8988T (cell line): ENCODE data around the gene PADI2.
A peak's percentile ranks its signal among the peaks of the same experiment; 100 is the strongest.

Source experiments
- DNase-seq: peaks from one replicate; pipeline ENCODE4 v3.0.0; 2011

The PADI2 gene

DNA sequence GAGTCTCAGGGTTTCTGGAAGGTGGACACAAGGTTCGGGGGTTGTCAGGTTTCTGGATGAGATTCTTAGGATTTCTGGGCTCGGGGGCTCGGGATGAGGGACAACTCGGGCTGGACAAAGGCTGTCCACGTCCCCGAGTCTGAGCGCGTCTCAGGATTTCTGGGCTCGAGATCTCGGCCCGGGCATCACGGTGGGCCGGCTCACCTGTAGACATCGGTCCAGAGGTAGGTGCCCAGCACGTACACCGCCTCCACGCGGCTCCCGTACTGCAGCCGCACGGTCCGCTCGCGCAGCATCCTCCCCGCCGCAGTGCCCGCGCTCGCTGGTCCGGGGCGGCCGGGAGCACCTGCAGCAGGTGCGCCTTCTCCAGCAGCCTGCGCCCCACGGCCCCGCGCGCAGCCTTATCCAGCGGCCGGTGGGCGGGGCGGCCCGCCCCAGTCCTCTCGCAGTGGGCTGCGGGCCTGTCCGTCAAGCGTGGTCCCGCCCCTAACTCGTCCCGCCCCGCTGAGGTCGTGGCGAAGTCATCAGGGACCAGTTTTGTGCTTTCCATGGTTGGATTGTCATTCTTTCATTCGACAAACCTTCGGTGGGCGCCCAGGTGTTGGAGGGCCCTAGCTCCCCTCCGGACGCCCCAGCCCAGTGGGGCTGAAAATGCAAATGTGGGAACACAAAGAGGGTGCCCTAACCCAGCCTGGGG is at the start of gene PADI2:
PADI2 (minus strand) TSS at position 376 of the 697 bp plus-strand sequence; CDS start at position 296, 80 bp downstream.
- peak; percentile 79 for DNase-seq

DNA sequence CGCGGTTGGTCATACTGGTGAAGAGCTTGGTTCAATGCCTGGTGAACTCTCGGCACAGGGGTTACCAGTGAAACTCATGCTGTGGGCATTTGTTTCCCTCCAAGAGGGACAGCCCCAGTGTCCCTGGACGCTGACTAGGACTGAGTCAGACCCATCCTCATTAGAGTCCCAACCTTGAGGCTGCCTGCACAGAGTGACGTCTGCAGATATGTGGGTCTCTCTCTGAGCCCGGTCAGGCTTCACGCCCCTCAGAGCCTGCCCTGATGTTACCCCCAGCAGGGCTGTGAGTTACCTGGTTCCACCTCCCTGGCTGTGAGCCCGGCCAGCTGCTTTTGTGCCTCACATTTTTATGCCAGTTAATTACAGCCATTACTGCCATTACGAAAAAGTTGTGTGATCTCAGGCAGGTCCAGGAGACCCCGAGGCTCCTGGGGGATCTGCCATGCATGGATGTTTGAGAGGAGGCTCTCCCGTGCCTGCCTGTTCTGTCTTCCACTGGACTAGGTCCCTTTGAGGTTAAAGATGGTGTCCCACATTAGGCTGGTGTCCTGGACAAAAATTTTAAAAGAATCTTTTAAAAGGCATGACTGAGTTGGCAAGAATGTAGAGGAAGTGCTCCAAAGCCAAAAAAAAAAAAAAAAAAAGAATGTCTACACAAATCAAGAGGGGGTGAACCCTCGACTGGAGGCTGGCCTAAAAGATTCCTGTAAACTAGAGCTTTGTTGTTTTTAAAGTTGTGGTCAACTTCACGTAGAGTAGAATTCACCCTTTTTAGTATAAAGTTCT is 49.0 kb upstream of the PADI2 start:
- DNase-seq = no peak

DNA sequence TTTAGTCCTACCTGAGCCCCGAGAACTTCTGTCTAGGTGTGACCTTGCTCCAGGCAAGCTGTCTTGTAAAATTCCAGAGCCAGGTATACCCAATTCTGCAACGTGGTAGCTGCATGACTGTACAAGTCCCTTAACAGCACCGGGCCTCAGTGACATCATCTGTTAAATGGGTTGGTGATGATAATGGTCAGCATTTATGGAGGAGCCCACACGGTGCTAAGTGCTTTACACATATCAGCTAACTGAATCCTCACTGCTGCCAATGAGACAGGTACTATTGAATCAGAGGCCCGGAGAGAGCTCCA is 48.5 kb upstream of the PADI2 start:
- no peak for DNase-seq

DNA sequence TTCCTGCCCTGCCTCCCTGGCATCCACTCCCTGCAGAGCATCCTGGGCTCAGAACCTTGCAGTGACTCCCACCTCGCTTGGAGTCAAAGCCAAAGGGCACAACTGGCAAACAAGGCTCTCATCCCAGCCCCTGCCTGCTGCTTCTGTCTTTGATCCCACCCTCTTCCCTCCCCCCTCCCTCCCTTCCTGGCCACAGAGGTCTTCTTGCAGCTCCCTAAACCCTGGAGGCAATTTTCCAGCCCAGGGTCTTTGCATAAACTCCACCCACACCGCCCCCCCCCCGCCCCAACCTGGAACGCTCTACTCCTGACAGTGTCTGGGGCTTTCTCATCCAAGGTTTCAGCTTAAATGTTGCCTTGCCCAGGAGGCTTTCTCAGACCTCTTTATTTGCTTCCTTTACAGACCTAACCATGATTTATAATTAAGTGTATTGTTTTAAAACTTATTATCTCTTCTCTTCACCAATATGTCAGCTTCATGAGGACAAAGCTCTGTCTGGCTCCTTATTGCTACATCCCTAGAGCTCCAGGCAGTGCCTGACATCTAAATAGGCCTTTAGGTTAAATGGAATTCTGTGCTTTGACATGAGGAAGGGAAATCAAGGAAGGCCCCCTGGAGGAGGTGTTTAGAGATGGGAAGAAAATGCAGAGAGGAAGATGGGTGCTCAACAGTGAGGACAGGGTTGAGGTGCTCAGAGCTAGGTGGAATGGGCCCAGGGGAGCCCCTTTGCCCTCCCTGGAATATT is 48.0 kb upstream of the PADI2 start:
- DNase-seq = no peak

GRCh38 chr1:17165823-17166222 is 46.6 kb upstream of the PADI2 start:
- no peak for DNase-seq

- DNase-seq = no peak
Observed at GRCh38 chr1:17163789-17164666, 44.8 kb upstream of the PADI2 start.

- no peak for DNase-seq
Observed at GRCh38 chr1:17163371-17163770, 44.1 kb upstream of the PADI2 start.

DNA sequence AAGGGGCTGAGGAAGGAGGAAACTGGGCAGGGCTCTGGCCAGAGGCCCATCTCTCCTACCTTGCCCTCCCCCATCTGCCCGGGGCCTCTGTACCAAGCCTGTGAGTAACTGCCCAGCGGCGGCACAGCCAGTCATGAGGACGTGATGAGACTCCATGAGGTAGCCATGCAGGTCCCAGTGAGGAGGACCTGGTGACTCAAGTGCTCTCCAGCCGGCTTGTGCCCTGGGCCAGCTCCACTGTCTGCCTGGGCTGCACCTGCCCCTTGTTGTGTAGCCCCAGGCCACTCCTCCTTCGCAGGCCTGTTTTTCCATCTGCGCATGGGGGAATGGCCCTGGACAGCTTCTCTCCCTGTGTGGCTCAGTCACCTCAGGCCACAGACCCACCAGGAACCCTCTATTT is 43.7 kb upstream of the PADI2 start:
- DNase-seq = no peak

GRCh38 chr1:17161926-17162800 is 42.9 kb upstream of the PADI2 start:
- no peak for DNase-seq

DNA sequence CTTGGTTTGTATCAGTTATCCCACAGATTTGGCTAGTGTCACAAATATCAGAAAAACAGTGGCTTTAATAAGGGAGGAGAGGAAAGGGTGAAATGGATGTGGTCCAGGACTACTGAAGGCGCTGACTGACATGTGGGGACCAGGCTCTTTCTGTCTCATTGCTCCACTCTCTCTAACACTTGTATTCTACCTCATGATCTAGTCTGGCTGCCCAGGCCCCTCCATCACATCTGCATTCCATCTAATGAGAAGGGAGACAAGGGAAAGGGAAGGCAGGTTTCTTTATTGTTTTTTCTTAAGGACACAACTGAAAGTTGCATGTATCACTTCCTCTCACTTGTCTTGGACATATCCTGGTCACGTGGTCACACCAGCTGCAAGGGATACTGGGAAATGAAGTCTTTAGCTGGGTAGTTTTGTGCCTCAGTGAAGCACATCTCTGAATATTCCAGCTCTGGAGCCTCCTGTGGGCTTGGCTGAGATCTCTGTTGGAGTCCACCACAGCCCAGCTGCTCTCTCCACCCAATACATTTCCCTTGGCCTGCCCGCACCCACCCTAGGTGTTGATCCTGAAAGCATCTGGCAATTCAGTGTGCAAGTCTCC is 42.0 kb upstream of the PADI2 start:
- DNase-seq = no peak

- no peak for DNase-seq
Observed at GRCh38 chr1:17158961-17159360, 39.7 kb upstream of the PADI2 start.

GRCh38 chr1:17156108-17156507 is 36.9 kb upstream of the PADI2 start:
- no peak for DNase-seq

GRCh38 chr1:17155257-17155920 is 36.1 kb upstream of the PADI2 start:
- DNase-seq = no peak

GRCh38 chr1:17149771-17150170 is 30.5 kb upstream of the PADI2 start:
- no peak for DNase-seq

- no peak for DNase-seq
Observed at GRCh38 chr1:17148950-17149608, 29.8 kb upstream of the PADI2 start.

- DNase-seq = no peak
Observed at GRCh38 chr1:17145648-17146047, 26.4 kb upstream of the PADI2 start.

- no peak for DNase-seq
Observed at GRCh38 chr1:17143760-17144159, 24.5 kb upstream of the PADI2 start.

GRCh38 chr1:17141441-17142197 is 22.4 kb upstream of the PADI2 start:
- no peak for DNase-seq

- DNase-seq = no peak
Observed at GRCh38 chr1:17140279-17140678, 21.0 kb upstream of the PADI2 start.

DNA sequence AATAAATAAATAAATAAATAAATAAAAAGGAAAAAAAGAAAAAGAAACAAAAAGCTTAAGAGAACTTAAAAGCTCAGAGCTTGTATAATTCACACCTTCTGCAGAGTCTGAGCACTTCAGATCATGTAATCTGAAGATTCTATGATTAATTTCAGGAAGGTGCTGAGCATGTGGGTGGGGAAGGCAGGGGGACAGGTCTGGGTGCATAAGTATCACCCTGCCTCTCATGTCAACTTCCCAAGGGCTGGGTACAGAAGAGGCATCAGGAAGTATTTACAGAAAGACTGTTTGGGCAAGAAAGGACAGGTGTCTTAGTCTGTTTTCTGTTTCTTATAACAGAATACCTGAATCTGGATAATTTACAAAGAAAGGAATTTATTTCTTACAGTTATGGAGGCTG is 20.4 kb upstream of the PADI2 start:
- no peak for DNase-seq
